Muscle of leg (tissue), 11 donors: ENCODE data around the gene SERPINA1. TPM values are rescaled to one million over a fixed set of nuclear protein-coding genes. Genes with fewer than 3 reads are reported as not detected.
A peak's percentile ranks its signal among the peaks of the same experiment; 100 is the strongest.
"Not testable (repeated sequence)": the region's sequence is repeated elsewhere in the genome, so short reads cannot be mapped to it uniquely, and the experiment has no call there.

Source experiments
- DNase-seq: peaks from one replicate; pipeline ENCODE4 v3.0.0; 2013
- H3K27ac ChIP-seq: one replicate; pipeline ENCODE4 v1.5.1; 2013; ENCODE audit warnings: mild to moderate bottlenecking, low read length, control low read depth
- H3K27me3 ChIP-seq: one replicate; pipeline ENCODE4 v1.6.1; 2013; ENCODE audit warnings: low read length; ENCODE audit not compliant: control insufficient read depth, insufficient read depth
- H3K36me3 ChIP-seq: one replicate; pipeline ENCODE4 v1.6.1; 2013; ENCODE audit warnings: low read length; ENCODE audit not compliant: control insufficient read depth, insufficient read depth
- H3K4me1 ChIP-seq: one replicate; pipeline ENCODE4 v1.6.1; 2013; ENCODE audit warnings: low read length; ENCODE audit not compliant: control insufficient read depth, insufficient read depth
- H3K4me3 ChIP-seq: one replicate; pipeline ENCODE4 v1.5.1; 2013; ENCODE audit warnings: low read length, control low read depth
- H3K9me3 ChIP-seq: replicated peaks from 2 replicates; pipeline ENCODE4 v1.6.1; 2013; ENCODE audit warnings: low read depth, low read length; ENCODE audit not compliant: control insufficient read depth
- WGBS: methylation state at CpG from one replicate; pipeline ENCODE4 v1.1.5; 2013; ENCODE audit warnings: missing lambda C conversion rate; ENCODE audit not compliant: insufficient coverage; 5-methylcytosine and 5-hydroxymethylcytosine counted together
- polyA plus RNA-seq, 8 donors: library from polyadenylated mRNA; unstranded; fragments of 120-200 nt; gene quantifications; one replicate each; pipeline versions ENCODE4 v1.2.1 to v1.2.3, GENCODE V29; 2013; ENCODE audit warnings: inconsistent platforms in 1 of 8, low replicate concordance in 1 of 8; ENCODE audit not compliant: insufficient read length in 8 of 8, insufficient read depth in 1 of 8
- total RNA-seq: library from RNA; stranded (reverse); fragments of 120-200 nt; gene quantifications from one replicate; pipeline ENCODE4 v1.2.4, GENCODE V29; 2013

The SERPINA1 gene
- total and polyA plus RNA-seq, 9 donors, result 1.1 to 95.5 (median 2.0) TPM

DNA sequence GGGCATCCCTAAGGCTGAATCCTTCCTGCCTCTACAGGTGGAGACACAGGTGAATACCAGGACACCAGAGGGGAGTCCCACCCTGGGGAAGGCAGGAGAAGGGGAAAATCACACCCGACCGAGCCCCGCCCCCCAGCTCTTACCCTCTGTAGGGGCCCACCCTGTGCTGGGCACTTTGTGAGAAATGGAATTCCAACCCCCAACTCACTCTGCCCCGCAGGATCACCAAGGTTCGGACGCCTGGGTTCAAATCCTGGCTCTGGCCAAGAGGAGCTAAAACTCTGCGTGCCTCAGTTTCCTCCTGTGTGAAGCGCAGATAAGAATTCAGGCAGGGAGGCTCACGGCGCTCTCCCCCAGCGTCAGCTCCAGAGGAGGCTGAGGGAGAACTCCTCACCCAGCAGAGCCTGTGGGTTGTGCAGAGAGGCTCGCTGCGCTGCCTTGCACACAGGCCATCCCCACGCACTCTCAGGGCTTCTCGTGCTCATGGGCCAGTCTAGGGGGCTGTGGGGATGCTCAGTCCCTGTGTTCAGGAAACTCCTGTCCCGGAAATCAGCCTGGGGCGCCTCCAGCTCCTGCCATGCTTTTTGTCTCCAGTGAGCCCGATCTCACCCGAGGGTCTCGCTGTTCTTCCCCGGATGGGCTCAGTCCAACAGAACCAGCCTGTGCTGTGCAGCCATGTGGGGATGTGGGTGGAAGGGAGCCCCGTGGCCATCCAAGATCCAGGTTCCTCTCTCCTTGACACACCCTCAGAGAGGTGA is 18.5 kb downstream of the SERPINA1 start:
- not testable (repeated sequence) for H3K9me3 ChIP-seq, H3K4me3 ChIP-seq, DNase-seq, H3K36me3 ChIP-seq, H3K27me3 ChIP-seq, H3K4me1 ChIP-seq, H3K27ac ChIP-seq
- 80% methylated on average over 2 of the region's 22 CpGs for WGBS

DNA sequence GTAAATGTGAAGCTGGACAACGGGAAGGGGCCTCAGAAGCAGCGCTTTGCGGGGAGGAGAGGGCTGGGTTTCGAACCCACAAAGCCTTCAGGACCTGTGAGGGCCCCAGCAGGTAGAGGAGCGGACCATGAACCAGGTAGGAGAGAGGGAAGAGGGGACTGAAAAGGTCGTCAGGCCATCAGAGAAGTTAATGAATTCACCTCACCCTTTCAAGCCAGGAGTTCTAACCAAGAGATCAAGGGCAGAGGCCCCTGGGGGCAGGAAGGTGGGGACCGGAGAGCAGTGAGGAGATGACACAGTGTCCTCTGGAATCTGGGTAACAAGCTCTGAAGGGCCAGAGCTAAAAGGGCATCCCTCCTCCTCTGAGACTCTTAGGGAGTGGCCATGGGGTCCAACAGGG is 19.4 kb downstream of the SERPINA1 start:
- Histone ChIP-seq H3K27me3 (no peaks in the 10 kb centered on the region), H3K4me3 (no peak overlapping the region), H3K27ac (no peak overlapping the region), H3K36me3 (no peaks in the 10 kb centered on the region), H3K4me1 (no peaks in the 10 kb centered on the region), H3K9me3 (no peaks in the 10 kb centered on the region)
- 82% methylated on average over 5 of the region's 7 CpGs for WGBS
- DNase-seq, result no peak

- DNase-seq, result no peak
- WGBS, result 50% methylated on average over 2 of the region's 3 CpGs
- Histone ChIP-seq H3K27me3 (no peaks in the 10 kb centered on the region), H3K4me1 (no peaks in the 10 kb centered on the region), H3K9me3 (no peaks in the 10 kb centered on the region), H3K27ac (no peak overlapping the region), H3K36me3 (no peaks in the 10 kb centered on the region), H3K4me3 (no peak overlapping the region)
Measured at GRCh38 chr14:94368243-94368590, 20.2 kb downstream of the SERPINA1 start.

GRCh38 chr14:94367347-94368242 is 20.8 kb downstream of the SERPINA1 start:
- H3K27me3 ChIP-seq, result no peaks in the 10 kb centered on the region
- H3K36me3 ChIP-seq, result no peaks in the 10 kb centered on the region
- H3K4me1 ChIP-seq, result no peaks in the 10 kb centered on the region
- DNase-seq, result peak; percentile 32
- no peak overlapping the region for H3K4me3 ChIP-seq
- H3K27ac ChIP-seq, result no peak overlapping the region
- WGBS, result 62% methylated on average over 10 of the region's 12 CpGs
- H3K9me3 ChIP-seq, result no peaks in the 10 kb centered on the region

DNA sequence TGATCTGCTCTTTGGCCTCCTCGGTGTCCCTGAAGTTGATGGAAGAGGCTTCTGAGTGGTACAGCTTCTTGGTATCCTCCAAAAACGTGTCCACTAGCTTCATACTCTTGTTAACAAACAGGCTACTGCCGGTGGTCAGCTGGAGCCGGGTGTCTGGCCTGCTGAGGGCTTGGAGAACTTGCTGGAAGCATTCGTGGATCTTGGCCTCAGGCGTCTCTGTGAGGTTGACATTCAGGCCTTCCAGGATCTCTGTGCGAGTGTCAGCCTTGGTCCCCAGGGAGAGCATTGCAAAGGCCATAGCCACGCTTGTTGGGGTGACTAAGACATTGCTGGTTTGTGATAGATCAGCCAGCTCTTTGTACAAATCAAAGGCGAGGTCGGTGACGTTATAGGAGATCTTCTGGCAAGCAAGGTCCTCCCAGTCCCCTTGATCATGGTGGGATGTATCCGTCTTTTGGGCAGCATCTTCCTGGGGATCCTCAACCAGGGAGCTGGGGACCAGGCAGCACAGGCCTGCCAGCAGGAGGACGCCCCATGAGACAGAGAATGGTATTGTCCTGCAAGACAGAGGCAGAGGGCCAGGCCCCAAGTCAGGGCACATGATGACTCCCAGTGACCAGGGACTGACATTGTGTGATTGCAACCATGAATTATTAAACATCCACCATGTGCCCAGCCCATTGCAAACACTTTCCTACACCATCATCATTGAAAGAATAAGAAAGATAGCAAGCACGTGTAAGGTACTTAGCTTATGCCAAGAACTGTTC is 22.1 kb downstream of the SERPINA1 start, which contains the start of gene SERPINA2:
Gene SERPINA2 (minus strand): TSS at position 553 of the 770 bp plus-strand sequence.
- WGBS, result 82% methylated on average over 10 of the region's 14 CpGs
- no peaks in the 10 kb centered on the region for H3K9me3 ChIP-seq
- no peak within 1 kb of the TSS for H3K27ac ChIP-seq
- H3K4me3 ChIP-seq, result no peak within 1 kb of the TSS
- no peak for DNase-seq
- H3K36me3 ChIP-seq, result no peaks in the 10 kb centered on the region
- H3K27me3 ChIP-seq, result no peaks in the 10 kb centered on the region
- no peaks in the 10 kb centered on the region for H3K4me1 ChIP-seq

- no CpG with 5 or more reads among the region's 3 CpGs for WGBS
- Histone ChIP-seq H3K9me3 (no peaks in the 10 kb centered on the region), H3K4me1 (no peaks in the 10 kb centered on the region), H3K27ac (no peak overlapping the region), H3K36me3 (no peaks in the 10 kb centered on the region), H3K4me3 (no peak overlapping the region), H3K27me3 (no peaks in the 10 kb centered on the region)
- no peak for DNase-seq
Measured at GRCh38 chr14:94365624-94366023, 22.8 kb downstream of the SERPINA1 start.

- no peaks in the 10 kb centered on the region for H3K27me3 ChIP-seq
- WGBS, result 57% methylated on average over 4 of the region's 5 CpGs
- H3K36me3 ChIP-seq, result no peaks in the 10 kb centered on the region
Measured at GRCh38 chr14:94364964-94365363, 23.4 kb downstream of the SERPINA1 start.

GRCh38 chr14:94364037-94364436 is 24.4 kb downstream of the SERPINA1 start:
- H3K27ac ChIP-seq, result no peak overlapping the region
- H3K27me3 ChIP-seq, result no peaks in the 10 kb centered on the region
- no peak for DNase-seq
- H3K36me3 ChIP-seq, result no peaks in the 10 kb centered on the region
- WGBS, result 58% methylated on average over 2 of the region's 3 CpGs
- no peaks in the 10 kb centered on the region for H3K4me1 ChIP-seq
- no peaks in the 10 kb centered on the region for H3K9me3 ChIP-seq
- no peak overlapping the region for H3K4me3 ChIP-seq

More at GRCh38 chr14:94364964-94365363, 23.4 kb downstream of the SERPINA1 start:
- Histone ChIP-seq H3K27ac (no peak overlapping the region), H3K9me3 (no peaks in the 10 kb centered on the region), H3K4me1 (no peaks in the 10 kb centered on the region), H3K4me3 (no peak overlapping the region)
- DNase-seq, result no peak

GRCh38 chr14:94363151-94363624 is 25.2 kb downstream of the SERPINA1 start:
- Histone ChIP-seq H3K27me3 (no peaks in the 10 kb centered on the region), H3K4me1 (no peaks in the 10 kb centered on the region), H3K4me3 (no peak overlapping the region), H3K36me3 (no peaks in the 10 kb centered on the region), H3K9me3 (no peaks in the 10 kb centered on the region), H3K27ac (no peak overlapping the region)
- no peak for DNase-seq
- WGBS, result 68% methylated on average over 12 of the region's 12 CpGs
